Skeletal muscle satellite cell (primary cell): Measurements from ENCODE around the gene RRN3.
"Not testable (repeated sequence)": the region's sequence is repeated elsewhere in the genome, so short reads cannot be mapped to it uniquely, and the experiment has no call there.

Experiments used
- H3K27me3 ChIP-seq: 2 replicates; pipeline ENCODE4 v1.7.0; 2013; ENCODE audit warnings: low read length; ENCODE audit not compliant: control insufficient read depth, insufficient read depth
- H3K36me3 ChIP-seq: 2 replicates; pipeline ENCODE4 v1.7.0; 2013; ENCODE audit warnings: mild to moderate bottlenecking, control low read depth, low read length; ENCODE audit not compliant: insufficient read depth
- H3K4me1 ChIP-seq: 2 replicates; pipeline ENCODE4 v1.7.0; 2013; ENCODE audit warnings: low read length; ENCODE audit not compliant: control insufficient read depth, insufficient read depth
- H3K4me2 ChIP-seq: 2 replicates; pipeline ENCODE4 v1.7.0; 2013; ENCODE audit warnings: mild to moderate bottlenecking, low read length
- H3K4me3 ChIP-seq: 2 replicates; pipeline ENCODE4 v1.7.0; 2013; ENCODE audit warnings: low read length
- H3K9ac ChIP-seq: 2 replicates; pipeline ENCODE4 v1.7.0; 2013; ENCODE audit warnings: mild to moderate bottlenecking, low read depth, low read length, moderate library complexity
- H3K9me3 ChIP-seq: replicated peaks from 2 replicates; pipeline ENCODE4 v1.7.0; 2013; ENCODE audit warnings: mild to moderate bottlenecking, control low read depth, low read length

Gene RRN3

DNA sequence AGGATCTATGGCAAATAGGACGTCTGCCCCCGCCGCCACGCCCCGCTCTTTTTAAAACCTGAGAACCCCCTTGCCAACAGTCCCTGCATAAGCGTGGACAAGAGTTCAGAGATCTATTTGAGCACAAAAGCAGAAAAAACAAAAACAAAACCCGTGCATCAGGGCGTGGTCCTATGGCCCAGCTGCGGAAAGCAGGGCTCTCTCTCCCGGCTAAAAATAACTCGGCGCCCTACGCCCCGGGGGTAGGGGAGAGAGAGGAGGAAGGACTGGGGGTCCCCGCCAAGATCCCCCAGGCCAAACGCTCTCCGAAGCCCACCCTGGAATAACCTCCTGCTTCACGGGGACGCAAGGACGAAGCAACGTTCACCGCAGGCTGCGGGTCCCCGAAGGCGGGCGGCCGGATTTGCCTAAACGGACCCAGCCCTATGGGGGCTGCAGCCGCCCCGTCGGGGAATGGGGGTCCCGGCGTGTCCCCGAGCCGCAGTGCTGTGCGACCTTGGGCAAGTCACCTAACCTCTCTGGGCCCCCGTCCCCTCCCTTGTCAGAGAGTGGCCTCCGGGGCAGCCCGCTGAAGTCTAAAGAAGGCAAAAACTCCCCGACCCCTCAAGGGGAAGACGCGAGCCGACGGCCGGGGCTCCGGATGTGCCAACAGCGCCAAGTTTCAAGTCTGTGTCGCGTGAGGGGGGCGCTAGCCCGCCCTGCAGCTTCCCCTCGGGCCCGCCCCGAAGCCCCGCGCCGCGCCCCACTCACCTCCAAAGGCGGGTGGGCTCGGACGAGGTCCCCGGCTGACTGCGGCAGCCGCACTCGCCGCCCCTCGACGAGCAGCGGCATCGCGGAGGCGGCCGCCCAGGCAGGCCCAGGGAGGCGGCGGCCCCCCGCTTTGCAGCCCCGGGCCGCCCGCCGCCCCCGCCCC, 38.7 kb downstream of the RRN3 start:
- peaks cover 13% of the 10 kb centered on the region for H3K36me3 ChIP-seq
- H3K4me1 ChIP-seq = peaks cover 9% of the 10 kb centered on the region
- H3K9me3 ChIP-seq = no peaks in the 10 kb centered on the region
- peak overlapping the region; percentile 95 for H3K9ac ChIP-seq
- peak overlapping the region; percentile 75 for H3K4me2 ChIP-seq
- H3K4me3 ChIP-seq = peak overlapping the region; percentile 99
- H3K27me3 ChIP-seq = no peaks in the 10 kb centered on the region

- Histone ChIP-seq H3K9ac (peak overlapping the region; percentile 95), H3K27me3 (no peaks in the 10 kb centered on the region), H3K9me3 (no peaks in the 10 kb centered on the region), H3K4me1 (peaks cover 13% of the 10 kb centered on the region), H3K4me2 (peak overlapping the region; percentile 75), H3K36me3 (peaks cover 11% of the 10 kb centered on the region), H3K4me3 (peak overlapping the region; percentile 99)
Measured at GRCh38 chr16:15054357-15055140, 39.5 kb downstream of the RRN3 start.

DNA sequence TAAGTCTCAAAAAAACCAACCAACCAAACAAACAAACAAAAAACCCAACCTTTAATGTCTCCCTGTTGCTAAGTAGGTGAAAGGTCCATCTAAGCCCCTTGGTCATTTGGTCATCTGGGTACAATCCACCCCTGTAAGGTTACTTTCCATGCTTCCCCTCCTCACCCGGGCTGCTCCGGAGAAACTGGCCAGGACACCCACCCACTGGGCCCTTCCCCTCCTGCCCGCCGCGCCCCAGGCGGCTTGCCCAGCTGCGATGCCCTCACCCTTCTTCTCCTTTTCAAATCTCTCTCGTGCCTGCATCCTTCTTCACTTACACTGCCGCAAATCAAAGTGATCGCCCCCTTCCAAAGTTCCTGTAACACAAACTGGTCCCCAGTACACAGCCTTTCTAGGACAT, 40.2 kb downstream of the RRN3 start:
- Histone ChIP-seq H3K9me3 (no peaks in the 10 kb centered on the region), H3K4me1 (peaks cover 15% of the 10 kb centered on the region), H3K36me3 (peaks cover 5% of the 10 kb centered on the region), H3K4me3 (no peak overlapping the region), H3K27me3 (no peaks in the 10 kb centered on the region), H3K4me2 (peak overlapping the region; percentile 75), H3K9ac (no peak overlapping the region)

GRCh38 chr16:15052747-15053476, 41.2 kb downstream of the RRN3 start:
- Histone ChIP-seq H3K36me3 (no peaks in the 10 kb centered on the region), H3K9ac (no peak overlapping the region)

DNA sequence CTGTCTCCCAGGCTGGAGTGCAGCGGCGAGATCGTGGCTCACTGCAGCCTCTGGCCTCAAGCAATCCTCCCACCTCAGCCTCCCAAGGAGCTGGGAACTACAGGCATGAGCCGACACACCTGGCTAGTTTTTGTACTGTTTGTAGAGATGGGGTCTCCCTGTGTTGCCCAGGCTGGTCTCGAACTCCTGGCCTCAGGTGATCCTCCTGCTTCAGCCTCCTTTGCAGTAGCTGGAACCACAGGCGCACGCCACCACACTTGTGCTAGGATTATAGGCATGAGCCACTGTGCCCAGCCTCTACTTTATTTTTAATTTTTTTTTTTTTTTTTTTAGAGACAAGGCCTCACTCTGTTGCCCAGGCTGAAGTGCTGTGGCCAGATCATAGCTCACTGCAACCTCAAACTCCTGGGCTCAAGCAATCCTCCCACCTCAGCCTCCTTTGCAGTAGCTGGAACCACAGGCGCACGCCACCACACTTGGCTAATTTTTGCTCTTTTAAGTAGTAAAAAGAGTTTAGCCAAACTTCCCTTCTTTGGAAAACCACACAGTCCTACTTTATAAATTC, 42.6 kb downstream of the RRN3 start:
- Histone ChIP-seq H3K36me3 (peaks cover 10% of the 10 kb centered on the region), H3K4me2 (no peak overlapping the region), H3K9ac (no peak overlapping the region), H3K4me3 (no peak overlapping the region), H3K9me3 (no peaks in the 10 kb centered on the region), H3K4me1 (peaks cover 15% of the 10 kb centered on the region), H3K27me3 (no peaks in the 10 kb centered on the region)

More at GRCh38 chr16:15052747-15053476, 41.2 kb downstream of the RRN3 start:
- Histone ChIP-seq H3K27me3 (no peaks in the 10 kb centered on the region), H3K4me3 (no peak overlapping the region), H3K9me3 (no peaks in the 10 kb centered on the region), H3K4me2 (no peak overlapping the region), H3K4me1 (peaks cover 15% of the 10 kb centered on the region)

GRCh38 chr16:15050440-15050839, 43.6 kb downstream of the RRN3 start:
- H3K9ac ChIP-seq, H3K9me3 ChIP-seq, H3K4me2 ChIP-seq, H3K27me3 ChIP-seq, H3K4me3 ChIP-seq: not testable (repeated sequence)
- H3K4me1 ChIP-seq = peaks cover 15% of the 10 kb centered on the region
- peaks cover 19% of the 10 kb centered on the region for H3K36me3 ChIP-seq

DNA sequence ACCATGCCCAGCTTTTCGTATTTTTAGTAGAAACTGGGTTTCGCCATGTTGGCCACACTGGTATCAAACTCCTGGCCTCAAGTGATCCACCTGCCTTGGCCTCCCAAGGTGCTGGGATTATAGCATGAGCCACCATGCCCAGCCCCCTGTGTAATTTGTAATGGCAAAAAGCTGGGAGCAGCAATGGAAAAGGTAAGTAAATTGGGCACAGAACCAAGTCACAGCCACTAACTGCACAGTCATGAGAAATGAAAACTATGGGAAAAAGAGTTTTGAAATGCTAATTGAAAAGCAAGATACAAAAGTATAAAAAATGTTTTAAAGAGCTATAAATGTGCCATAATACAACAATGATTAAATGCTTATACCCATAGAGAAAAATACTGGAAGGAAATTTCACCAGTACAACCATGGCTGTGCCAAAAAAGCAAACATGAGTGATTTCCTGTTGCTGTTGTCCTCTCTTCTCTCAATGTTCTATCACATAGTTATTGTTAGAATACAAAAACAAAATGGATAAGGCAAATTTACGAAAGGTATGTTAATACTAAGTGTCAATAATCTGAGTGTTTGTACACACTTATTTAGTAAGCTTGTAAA, 44.4 kb downstream of the RRN3 start:
- Histone ChIP-seq H3K27me3 (no peaks in the 10 kb centered on the region), H3K9me3 (no peaks in the 10 kb centered on the region), H3K4me2 (no peak overlapping the region), H3K4me1 (peaks cover 14% of the 10 kb centered on the region), H3K4me3 (no peak overlapping the region), H3K9ac (no peak overlapping the region), H3K36me3 (peaks cover 19% of the 10 kb centered on the region)

DNA sequence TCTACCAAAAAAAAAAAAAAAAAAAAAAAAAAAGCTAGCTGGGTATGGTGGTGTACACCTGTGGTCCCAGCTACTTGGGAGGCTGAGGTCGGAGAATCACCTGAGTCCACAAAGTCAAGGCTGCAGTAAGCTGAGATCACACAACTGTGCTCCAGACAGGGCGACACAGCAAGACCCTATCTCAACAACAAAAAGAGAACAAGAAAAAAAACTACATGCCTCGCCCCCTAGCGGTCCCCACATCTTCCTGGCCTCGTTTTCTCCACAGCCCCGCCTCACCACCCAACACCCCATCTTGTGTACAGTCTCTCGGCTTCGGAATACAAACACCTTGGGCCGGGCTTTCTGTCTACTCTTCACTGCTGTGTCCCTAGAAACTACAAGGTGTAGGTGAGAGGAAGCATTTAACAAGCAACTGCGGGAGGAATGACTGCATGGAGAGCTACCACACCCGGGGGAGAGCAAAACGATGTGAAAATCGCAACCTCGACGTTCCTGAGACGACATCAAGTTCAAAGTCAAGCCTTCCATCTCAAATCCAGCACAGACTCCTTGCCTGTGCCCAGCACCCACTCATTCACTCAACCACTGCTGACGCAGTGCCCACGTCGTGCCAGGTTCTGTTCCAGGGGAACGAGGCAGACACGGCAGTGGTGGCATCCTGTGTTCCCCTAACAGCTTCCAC, 47.2 kb downstream of the RRN3 start:
- H3K4me1 ChIP-seq = peaks cover 7% of the 10 kb centered on the region
- H3K4me2 ChIP-seq = no peak overlapping the region
- no peaks in the 10 kb centered on the region for H3K27me3 ChIP-seq
- H3K36me3 ChIP-seq = peaks cover 34% of the 10 kb centered on the region
- H3K9ac ChIP-seq = no peak overlapping the region
- no peak overlapping the region for H3K4me3 ChIP-seq
- no peaks in the 10 kb centered on the region for H3K9me3 ChIP-seq

GRCh38 chr16:15045270-15045669, 48.8 kb downstream of the RRN3 start:
- H3K4me2 ChIP-seq, H3K9ac ChIP-seq, H3K9me3 ChIP-seq, H3K4me3 ChIP-seq, H3K27me3 ChIP-seq: not testable (repeated sequence)
- peaks cover 14% of the 10 kb centered on the region for H3K4me1 ChIP-seq
- peaks cover 46% of the 10 kb centered on the region for H3K36me3 ChIP-seq

DNA sequence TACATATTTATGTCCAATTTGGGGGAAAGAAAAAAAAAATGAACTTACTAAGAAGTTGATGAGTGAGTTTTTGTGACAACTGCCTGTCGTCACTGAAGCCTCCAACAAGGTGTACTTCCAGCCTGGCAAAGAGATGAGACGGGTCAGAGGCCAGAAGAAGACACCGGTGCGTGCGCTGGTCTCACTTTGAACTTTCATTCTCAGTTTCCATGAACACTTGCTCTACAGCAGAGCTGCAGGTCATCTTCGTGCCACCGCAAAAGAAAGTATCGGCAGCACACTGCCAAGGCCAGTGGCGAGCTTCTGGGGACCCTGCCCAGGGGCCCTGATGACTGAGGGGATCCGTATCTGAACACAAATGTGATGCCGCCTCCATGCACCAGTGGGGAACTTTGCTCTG, 49.8 kb downstream of the RRN3 start:
- H3K36me3 ChIP-seq = peaks cover 56% of the 10 kb centered on the region
- H3K4me3 ChIP-seq = no peak overlapping the region
- no peaks in the 10 kb centered on the region for H3K9me3 ChIP-seq
- H3K27me3 ChIP-seq = no peaks in the 10 kb centered on the region
- no peak overlapping the region for H3K9ac ChIP-seq
- H3K4me2 ChIP-seq = no peak overlapping the region
- peaks cover 9% of the 10 kb centered on the region for H3K4me1 ChIP-seq
